Measurements from ENCODE around the gene NKAIN4.
"Not testable (repeated sequence)": the region's sequence is repeated elsewhere in the genome, so short reads cannot be mapped to it uniquely, and the experiment has no call there.

The NKAIN4 gene

GRCh38 chr20:63261795-63262528 is 7.7 kb upstream of the NKAIN4 start:
- no peak for TF ChIP-seq ZNF274 (IDR thresholded peaks at IDR 0.05; ENCODE audit: low read depth, low read length)
- no peak overlapping the region for H3K4me3 ChIP-seq (ENCODE audit: low read length)

DNA sequence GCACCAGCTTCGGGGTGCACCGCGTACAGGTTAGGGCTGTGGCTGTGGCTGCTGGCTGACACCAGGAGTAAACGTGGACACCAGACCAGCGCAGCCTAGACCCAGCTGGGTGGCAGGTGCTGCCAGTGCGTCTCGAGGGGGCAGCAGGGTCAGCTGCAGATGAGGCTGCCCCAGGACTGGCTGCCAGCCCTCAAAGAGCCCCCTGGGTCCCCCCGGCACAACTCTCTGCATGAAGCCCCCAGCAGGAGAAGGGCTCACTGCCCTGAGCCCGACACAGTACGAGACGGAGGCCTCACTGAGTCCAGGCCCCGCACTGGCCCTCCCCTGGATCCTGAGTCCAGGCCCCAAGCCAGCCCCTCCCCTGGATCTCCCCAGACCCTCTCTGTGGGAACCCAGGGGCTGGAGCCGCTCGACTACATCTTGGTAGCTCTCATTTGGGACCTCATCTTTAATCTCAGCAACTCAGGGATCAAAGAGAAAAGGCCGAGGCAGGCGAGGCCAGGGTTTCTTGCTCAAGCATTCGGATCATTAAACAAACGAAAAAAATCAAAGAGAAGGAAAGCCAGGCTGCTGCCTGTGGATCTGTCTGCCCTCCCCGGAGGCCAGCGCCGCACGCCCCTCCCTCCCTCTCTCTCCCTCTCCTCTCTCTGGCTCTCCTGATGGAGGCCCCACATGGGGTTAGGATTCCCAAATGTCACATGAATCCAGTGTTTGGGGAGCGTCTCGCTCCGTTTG is 7.0 kb upstream of the NKAIN4 start:
- no peak for TF ChIP-seq ZNF274 (IDR thresholded peaks at IDR 0.05; ENCODE audit: low read depth, low read length)
- H3K4me3 ChIP-seq (ENCODE audit: low read length): no peak overlapping the region

- no peak overlapping the region for H3K4me3 ChIP-seq (ENCODE audit: low read length)
- TF ChIP-seq ZNF274 (IDR thresholded peaks at IDR 0.05; ENCODE audit: low read depth, low read length): no peak
Measured at GRCh38 chr20:63260521-63260920, 6.3 kb upstream of the NKAIN4 start.

DNA sequence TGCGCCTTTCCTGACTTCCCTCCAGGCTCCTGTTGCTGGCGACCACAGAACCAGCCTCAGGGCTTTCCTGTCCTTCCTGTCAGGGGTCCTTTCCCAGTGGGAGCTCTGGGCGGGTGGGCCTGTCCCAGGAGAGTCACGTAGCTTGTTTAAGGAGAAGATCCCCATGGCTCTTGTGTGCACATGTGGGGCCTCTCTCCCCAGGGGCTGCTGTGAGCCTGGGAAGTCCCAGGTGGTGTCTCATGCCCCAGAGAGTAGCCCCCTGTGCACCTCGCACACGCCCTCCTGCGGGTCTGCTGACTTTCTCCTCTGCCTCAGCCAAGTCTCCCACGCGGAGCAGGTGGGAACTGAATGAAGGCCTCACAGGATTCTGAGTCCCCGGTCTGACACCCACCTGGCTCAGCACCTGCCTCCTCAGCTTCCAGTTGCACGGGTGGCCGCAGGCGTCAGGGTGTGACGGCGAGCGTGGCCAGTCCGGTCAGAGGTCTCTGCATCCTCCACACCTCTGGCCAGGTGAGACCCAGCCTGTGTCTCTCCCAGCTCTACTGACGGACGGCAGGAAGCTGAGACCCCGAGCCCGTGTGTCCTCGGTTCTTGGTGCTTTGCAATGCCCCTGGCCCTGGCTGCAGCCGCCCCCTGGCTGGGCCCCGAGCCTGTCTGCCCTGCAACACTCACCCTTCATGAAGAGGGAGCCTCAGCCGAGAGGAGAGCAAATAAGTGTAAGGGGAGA is 5.6 kb upstream of the NKAIN4 start:
- H3K4me3 ChIP-seq (ENCODE audit: low read length): no peak overlapping the region
- no peak for TF ChIP-seq ZNF274 (IDR thresholded peaks at IDR 0.05; ENCODE audit: low read depth, low read length)

- TF ChIP-seq ZNF274 (IDR thresholded peaks at IDR 0.05; ENCODE audit: low read depth, low read length): no peak
- no peak overlapping the region for H3K4me3 ChIP-seq (ENCODE audit: low read length)
Measured at GRCh38 chr20:63258781-63259180, 4.5 kb upstream of the NKAIN4 start.

DNA sequence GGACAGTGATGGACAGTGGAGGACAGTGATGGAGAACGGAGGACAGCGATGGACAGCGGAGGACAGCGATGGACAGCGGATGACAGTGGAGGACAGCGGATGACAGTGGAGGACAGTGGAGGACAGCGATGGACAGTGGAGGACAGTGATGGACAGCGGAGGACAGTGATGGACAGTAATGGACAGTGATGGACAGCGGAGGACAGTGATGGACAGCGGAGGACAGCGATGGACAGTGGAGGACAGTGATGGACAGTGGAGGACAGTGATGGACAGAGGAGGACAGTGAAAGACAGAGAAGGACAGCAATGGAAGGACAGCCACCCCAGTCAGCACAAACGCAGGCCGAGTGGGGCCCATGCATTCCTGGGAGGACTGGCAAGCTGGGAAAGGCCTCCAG is 3.4 kb upstream of the NKAIN4 start:
- TF ChIP-seq ZNF274 (IDR thresholded peaks at IDR 0.05; ENCODE audit: low read depth, low read length): no peak
- no peak overlapping the region for H3K4me3 ChIP-seq (ENCODE audit: low read length)

DNA sequence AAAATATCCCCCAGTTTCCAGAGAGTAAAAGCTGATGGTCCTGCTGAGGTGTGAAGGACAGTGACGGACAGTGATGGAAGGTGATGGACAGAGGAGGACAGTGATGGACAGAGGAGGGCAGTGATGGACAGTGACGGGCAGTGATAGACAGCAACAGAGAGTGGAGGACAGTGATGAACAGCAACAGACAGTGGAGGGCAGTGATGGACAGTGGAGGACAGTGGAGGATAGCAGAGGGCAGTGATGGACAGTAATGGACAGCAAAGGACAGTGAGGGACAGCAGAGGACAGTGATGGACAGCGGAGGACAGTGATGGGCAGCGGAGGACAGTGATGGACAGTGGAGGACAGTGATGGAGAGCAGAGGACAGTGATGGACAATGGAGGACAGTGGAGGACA is 2.7 kb upstream of the NKAIN4 start:
- no peak for TF ChIP-seq ZNF274 (IDR thresholded peaks at IDR 0.05; ENCODE audit: low read depth, low read length)
- H3K4me3 ChIP-seq (ENCODE audit: low read length): no peak overlapping the region

DNA sequence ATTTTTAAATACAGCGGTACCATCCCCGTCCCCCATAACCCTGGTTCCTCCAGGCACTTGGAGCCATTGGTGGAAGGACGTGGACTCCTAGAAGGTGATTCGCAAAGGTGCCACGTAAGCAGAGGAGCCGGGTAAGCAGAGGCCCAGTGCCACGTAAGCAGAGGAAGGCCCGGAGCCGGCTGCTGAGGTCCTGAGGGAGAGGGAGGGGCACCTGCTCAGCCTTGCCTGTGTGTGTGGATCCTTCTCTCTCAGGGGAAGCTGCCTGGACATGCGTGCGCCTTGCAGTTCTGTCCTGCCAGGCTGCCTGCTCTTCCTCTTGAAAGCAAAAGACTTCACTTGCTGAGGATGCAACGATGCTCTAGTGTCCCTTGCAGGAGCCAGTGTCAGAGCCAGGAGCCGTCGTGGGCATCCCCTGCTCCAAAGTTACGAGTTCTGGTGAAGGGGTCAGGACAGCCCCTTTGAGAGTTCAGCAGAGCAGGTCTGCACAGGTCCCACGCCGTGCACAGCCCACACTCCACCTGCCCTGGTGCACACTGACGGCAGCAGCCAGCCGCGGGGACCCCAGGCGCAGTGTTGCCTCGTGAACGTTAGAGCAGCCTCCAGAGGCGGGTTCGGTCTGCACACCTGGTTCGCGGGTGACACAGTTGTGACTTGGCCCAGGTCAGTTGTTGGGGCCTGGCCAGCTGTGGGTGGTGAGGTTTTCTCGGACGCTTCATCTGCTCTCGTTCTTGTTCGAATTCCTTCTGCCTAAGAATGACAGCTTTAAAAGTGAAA is 1.9 kb upstream of the NKAIN4 start:
- TF ChIP-seq ZNF274 (IDR thresholded peaks at IDR 0.05; ENCODE audit: low read depth, low read length): no peak
- H3K4me3 ChIP-seq (ENCODE audit: low read length): no peak overlapping the region

- no peak overlapping the region for H3K4me3 ChIP-seq (ENCODE audit: low read length)
- TF ChIP-seq ZNF274 (IDR thresholded peaks at IDR 0.05; ENCODE audit: low read depth, low read length): no peak
Measured at GRCh38 chr20:63254606-63255384, 532 bp upstream of the NKAIN4 start.

DNA sequence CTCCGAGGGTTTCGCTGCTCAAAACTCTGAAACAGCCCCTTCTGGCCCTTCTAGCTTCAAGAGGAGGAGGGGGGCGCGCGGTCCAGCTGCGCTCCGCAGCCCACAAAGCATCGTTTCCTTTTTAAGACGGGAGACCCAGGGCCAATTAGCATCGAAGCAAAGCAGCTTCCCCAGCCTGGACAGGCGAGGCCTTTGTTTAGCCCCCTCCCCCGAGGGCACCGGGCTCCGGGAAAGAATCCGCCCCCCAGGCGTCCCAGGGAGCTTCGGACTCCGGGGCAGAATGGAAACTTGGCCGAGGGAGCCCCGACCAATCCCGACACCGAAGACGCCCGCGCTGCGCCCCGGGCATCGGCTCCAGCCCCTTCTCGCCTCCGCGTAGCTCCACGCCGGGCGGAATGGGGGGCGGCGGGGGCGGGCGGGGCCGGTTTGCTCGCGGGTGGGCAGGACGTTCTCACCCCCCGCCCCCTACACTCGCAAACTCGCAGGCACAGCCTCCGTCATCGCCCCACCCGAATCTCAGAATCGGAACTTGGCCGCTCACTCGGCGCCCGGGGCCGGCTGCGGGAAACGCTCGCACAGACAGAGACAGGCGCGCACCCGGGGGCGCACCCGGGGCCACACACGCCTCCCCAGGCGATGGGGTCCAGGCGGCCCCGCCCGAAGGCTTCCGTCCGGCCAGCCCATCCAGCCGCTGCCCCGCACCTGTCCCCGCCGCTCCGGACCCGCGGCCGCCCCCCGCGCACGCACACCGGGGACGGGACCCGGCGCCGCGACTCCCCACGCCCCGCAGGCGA is 628 bp downstream of the NKAIN4 start:
- H3K4me3 ChIP-seq (ENCODE audit: low read length): no peak overlapping the region
- TF ChIP-seq ZNF274 (IDR thresholded peaks at IDR 0.05; ENCODE audit: low read depth, low read length): no peak

GRCh38 chr20:63253065-63253437 is 1.2 kb downstream of the NKAIN4 start:
- TF ChIP-seq ZNF274 (IDR thresholded peaks at IDR 0.05; ENCODE audit: low read depth, low read length): no peak
- H3K4me3 ChIP-seq (ENCODE audit: low read length): no peak overlapping the region

DNA sequence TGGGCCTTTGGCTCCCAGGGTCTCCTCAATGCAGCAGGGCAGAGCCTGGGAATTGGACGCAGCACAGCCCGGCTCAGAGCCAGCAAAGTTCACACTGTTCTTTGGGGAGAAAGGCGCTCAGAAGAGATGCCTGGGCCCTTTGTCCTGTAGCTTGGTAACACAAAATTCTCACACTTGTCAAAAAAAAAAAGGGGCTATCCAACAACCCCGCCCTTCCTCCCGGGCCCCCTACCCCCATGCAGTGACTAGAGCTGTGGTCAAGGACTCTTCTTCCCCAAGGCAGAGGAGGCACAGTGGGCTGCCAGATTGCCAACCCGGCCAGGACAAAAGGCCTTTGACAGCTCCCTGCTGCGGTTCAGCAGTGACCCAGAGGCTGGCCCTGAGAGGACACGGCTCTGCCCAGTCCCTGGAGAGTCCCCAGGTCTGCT is 2.0 kb downstream of the NKAIN4 start:
- no peak for TF ChIP-seq ZNF274 (IDR thresholded peaks at IDR 0.05; ENCODE audit: low read depth, low read length)
- H3K4me3 ChIP-seq (ENCODE audit: low read length): no peak overlapping the region

GRCh38 chr20:63251350-63251749 is 2.9 kb downstream of the NKAIN4 start:
- not testable (repeated sequence) for H3K4me3 ChIP-seq (ENCODE audit: low read length)

Data from GM08714 (cell line).